Mammary epithelial cell (primary cell): ENCODE data around the gene TTC17.
"Not testable (repeated sequence)": the region's sequence is repeated elsewhere in the genome, so short reads cannot be mapped to it uniquely, and the experiment has no call there.

Source experiments
- CTCF ChIP-seq, 2 donors: IDR thresholded peaks in 1 of 2; conservative IDR thresholded peaks in 1 of 2; 2 replicates each; pipeline ENCODE4 v1.5.1; 2011 to 2012; ENCODE audit warnings: inconsistent platforms in 2 of 2, low read length in 2 of 2, mild to moderate bottlenecking in 2 of 2, control low read depth in 1 of 2, low read depth in 1 of 2; ENCODE audit not compliant: insufficient read depth in 1 of 2; ENCODE audit errors: extremely low read depth in 1 of 2
- EZH2 ChIP-seq: IDR thresholded peaks from 2 replicates; pipeline ENCODE4 v1.6.1; 2012; ENCODE audit warnings: low read length, inconsistent platforms, borderline replicate concordance

- TF ChIP-seq EZH2; CTCF (conservative IDR thresholded peaks at IDR 0.05 in 1 of 2, IDR thresholded peaks at IDR 0.05 in 1 of 2; ENCODE audit: extremely low read depth in 1 of 2, insufficient read depth in 1 of 2, low read depth in 1 of 2, low read length in 2 of 2): not testable (repeated sequence)
These were observed 118.8 kb downstream of the TTC17 start for GRCh38 chr11:43477491-43477890.
